GM06990 (cell line): Measurements from ENCODE around the gene THSD4.

Experiments
- DNase-seq: peaks from one replicate; pipeline ENCODE4 v3.0.0-alpha.2; 2011; ENCODE audit not compliant: insufficient read length; ENCODE audit errors: extremely low read depth
- H3K27me3 ChIP-seq: replicated peaks from 2 replicates; pipeline ENCODE4 v1.6.0; 2011; ENCODE audit warnings: low read length; ENCODE audit not compliant: control insufficient read depth, insufficient read depth
- H3K36me3 ChIP-seq: 2 replicates; pipeline ENCODE4 v1.5.1; 2011; ENCODE audit warnings: low read length; ENCODE audit not compliant: control insufficient read depth, insufficient read depth
- H3K4me3 ChIP-seq: replicated peaks from 2 replicates; pipeline ENCODE4 v1.5.1; 2011; ENCODE audit warnings: low read depth, mild to moderate bottlenecking, control low read depth, low read length
- CTCF ChIP-seq: IDR thresholded peaks from 2 replicates; pipeline ENCODE4 v1.5.1; 2011; ENCODE audit warnings: low read length, control low read depth, mild to moderate bottlenecking, inconsistent platforms; ENCODE audit not compliant: insufficient read depth, poor library complexity, severe bottlenecking

The THSD4 gene

GRCh38 chr15:71430782-71431181 is 315.5 kb downstream of the THSD4 start:
- Histone ChIP-seq H3K36me3 (no peaks in the 10 kb centered on the region), H3K4me3 (no peak overlapping the region)

GRCh38 chr15:71431343-71432336 is 316.4 kb downstream of the THSD4 start:
- H3K27me3 ChIP-seq: no peaks in the 10 kb centered on the region
- no peak for DNase-seq
- no peak for TF ChIP-seq CTCF
- no peaks in the 10 kb centered on the region for H3K36me3 ChIP-seq
- no peak overlapping the region for H3K4me3 ChIP-seq

More at GRCh38 chr15:71430782-71431181, 315.5 kb downstream of the THSD4 start:
- TF ChIP-seq CTCF: no peak
- H3K27me3 ChIP-seq: no peaks in the 10 kb centered on the region
- DNase-seq: no peak

- Histone ChIP-seq H3K36me3 (no peaks in the 10 kb centered on the region), H3K27me3 (no peaks in the 10 kb centered on the region; the same call in 1 of the 2 replicates), H3K4me3 (no peak overlapping the region)
- DNase-seq: no peak
- TF ChIP-seq CTCF: no peak
Observed at GRCh38 chr15:71433402-71433801, 318.1 kb downstream of the THSD4 start.

GRCh38 chr15:71434774-71435173 is 319.5 kb downstream of the THSD4 start:
- DNase-seq: no peak
- Histone ChIP-seq H3K27me3 (no peaks in the 10 kb centered on the region; the same call in 1 of the 2 replicates), H3K36me3 (no peaks in the 10 kb centered on the region), H3K4me3 (no peak overlapping the region)
- TF ChIP-seq CTCF: no peak

GRCh38 chr15:71435552-71435951 is 320.3 kb downstream of the THSD4 start:
- no peak for TF ChIP-seq CTCF
- H3K27me3 ChIP-seq: no peaks in the 10 kb centered on the region; the same call in 1 of the 2 replicates
- no peak for DNase-seq
- no peak overlapping the region for H3K4me3 ChIP-seq
- H3K36me3 ChIP-seq: no peaks in the 10 kb centered on the region
